HK-2 (cell line): ENCODE measurements around the gene VENTX.

ENCODE experiments used
- DNase-seq: peaks from one replicate; pipeline ENCODE4 v3.0.0-alpha.2; 2018; ENCODE audit not compliant: unreplicated experiment

VENTX gene, protein sequence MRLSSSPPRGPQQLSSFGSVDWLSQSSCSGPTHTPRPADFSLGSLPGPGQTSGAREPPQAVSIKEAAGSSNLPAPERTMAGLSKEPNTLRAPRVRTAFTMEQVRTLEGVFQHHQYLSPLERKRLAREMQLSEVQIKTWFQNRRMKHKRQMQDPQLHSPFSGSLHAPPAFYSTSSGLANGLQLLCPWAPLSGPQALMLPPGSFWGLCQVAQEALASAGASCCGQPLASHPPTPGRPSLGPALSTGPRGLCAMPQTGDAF

GRCh38 chr10:133237588-133238465 lies at the start of gene VENTX:
Gene VENTX, plus strand, starts transcription at chr10:133237855. Its CDS starts 60 bp downstream, at chr10:133237915.
- no peak for DNase-seq

- DNase-seq: no peak
Measured at GRCh38 chr10:133187906-133188681, 49.6 kb upstream of the VENTX start.

GRCh38 chr10:133189256-133189655 lies 48.4 kb upstream of the VENTX start:
- DNase-seq: no peak

GRCh38 chr10:133189726-133190125 lies 47.9 kb upstream of the VENTX start:
- DNase-seq: no peak

- no peak for DNase-seq
Measured at GRCh38 chr10:133190225-133190624, 47.4 kb upstream of the VENTX start.

DNA sequence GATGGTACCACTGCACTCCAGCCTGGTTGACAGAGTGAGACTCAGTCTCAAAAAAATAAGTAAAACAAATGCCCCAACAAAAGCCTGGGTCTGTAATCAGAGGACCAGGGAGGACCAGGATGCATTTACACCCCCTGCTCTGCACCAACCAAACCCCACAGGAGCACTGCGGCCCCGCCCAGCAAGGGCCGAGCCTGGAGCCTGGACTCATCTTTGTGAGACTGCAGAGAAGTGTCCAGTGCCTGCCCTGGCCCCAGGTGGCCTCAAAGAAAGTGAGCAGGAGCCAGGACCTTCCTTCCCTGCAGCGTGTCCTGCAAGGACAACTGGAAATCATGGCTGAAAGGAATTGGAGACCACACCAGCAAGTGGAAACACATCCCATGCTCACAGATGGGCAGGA lies 46.0 kb upstream of the VENTX start:
- no peak for DNase-seq

DNA sequence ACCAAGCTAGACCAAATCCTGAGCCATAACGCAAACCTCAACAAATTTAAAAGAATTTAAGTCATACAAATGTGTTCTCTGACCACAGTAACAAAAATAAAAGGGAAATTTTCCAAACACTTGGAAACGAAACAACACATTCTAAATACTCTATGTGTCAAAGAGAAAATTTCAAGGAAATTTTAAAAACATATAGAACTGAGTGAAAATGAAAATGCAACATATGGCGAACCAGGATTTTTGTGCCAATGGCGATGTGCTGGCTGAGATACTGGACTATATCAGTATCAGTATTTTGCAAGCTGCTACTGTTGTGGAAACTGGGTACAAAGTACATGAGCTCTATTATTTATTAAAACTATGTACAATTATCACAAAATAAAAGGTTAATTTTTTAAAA lies 43.5 kb upstream of the VENTX start:
- DNase-seq: no peak

GRCh38 chr10:133195096-133195495 lies 42.6 kb upstream of the VENTX start:
- no peak for DNase-seq

DNA sequence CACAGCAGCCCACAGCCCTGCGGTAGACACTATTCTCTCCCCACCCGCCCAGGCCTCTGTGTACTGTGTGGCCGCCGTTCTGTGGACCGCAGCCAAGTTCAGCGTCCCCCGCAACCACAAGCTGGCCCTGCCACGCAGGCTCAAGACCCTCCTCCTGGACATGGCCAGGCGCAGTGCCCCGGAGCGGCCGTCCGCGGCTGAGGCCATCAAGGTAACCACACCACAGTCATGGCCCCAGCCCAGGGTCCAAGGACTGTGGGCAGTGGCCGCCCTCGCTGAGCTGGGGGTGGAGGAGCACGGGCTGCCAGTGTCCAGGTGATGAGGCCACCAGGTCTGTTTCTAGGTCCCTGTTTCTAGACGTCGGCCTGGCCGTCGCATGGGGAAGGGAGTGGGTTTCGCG lies 42.0 kb upstream of the VENTX start:
- DNase-seq: no peak

DNA sequence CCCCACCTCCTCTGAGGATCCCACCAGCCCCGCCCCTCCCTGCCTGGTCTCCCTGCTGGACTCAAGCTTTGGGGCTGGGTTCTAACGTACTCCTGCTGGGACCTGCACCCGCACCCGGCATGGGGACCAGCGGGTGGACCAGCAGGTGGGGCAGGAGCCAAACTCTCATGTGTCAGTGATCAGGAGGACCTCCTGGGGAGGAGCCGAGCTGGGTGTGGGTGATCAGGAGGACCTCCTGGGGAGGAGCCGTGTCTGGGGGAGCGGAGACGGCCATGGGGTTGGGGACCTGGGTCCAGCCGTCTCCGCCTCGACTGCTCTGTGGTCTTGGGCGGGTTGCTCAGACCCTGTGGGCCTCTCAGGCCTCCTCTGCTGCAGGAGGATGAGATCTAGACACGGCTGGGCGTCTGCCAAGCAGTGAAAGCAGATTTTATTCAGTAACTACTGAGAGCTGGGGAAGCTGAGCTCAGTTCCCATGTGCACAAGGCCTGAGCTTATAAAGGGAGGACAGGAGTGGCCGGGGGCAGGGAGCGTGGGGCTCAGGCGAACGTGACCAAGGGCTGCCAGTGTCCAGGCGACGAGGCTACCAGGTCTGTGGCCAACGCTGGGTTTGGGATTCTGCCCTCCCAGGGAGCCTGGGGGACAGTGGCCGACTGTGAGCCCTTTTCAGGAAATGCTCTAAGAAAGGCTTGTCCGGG lies 41.3 kb upstream of the VENTX start:
- no peak for DNase-seq

DNA sequence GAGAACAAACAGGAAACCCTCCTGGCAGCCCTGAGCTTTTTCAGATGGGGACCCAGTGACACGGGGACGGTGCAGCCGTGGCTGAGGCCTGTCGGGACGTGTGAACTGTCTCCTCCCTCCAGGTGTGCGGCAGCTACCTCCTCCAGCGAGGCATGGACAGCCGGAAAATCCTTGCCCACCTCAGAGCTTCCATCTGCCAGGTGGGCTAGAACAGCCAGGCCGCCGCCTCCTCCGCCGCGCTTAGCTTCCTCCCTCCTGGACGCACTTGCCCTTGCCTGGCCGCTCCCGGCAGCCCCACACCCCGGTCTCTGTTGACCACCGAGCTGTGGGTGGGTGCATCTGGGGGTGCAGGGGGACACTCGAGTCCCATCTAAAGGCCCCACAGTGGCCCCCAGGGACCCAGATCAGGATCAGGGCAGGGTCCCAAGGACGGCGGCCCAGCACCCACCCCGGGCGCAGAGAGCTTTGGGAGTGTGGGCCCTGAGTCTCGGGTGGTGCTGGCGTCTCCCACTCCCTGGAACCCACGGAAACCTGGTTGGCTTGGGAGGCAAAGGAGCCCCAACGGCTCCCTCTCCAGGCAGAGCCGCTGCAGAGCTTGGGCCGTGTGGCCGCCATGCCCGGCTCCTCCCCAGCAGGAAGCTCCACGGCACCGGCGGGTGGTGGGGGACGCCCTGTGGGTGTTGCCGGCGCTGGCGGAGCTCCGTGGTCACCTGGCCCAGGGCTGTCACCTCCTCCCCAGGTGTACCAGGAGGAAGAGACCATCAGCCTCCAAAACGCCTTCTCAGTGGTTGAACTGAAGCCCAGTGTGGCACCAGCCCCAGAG lies 40.5 kb upstream of the VENTX start:
- no peak for DNase-seq

GRCh38 chr10:133197786-133198185 lies 39.9 kb upstream of the VENTX start:
- no peak for DNase-seq

DNA sequence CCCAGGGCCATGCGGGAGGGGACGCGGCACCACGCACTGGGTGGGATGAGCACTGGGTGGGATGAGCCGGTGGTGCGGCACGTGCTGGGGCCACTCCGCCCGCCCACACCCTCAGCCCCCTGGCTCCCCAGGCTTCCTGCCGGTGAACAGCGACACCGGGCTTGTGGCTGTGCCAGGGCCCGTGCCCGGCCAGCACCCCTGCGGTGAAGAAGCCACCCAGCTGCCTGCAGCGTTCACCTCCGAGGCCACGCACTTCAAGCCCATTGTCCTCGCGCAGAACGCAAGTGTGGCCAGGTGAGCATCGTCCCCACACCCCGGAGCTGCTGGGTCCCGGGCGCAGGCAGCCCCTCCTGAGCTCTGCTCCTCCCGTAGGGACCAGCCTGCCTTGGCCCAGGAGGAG lies 39.4 kb upstream of the VENTX start:
- DNase-seq: no peak

DNA sequence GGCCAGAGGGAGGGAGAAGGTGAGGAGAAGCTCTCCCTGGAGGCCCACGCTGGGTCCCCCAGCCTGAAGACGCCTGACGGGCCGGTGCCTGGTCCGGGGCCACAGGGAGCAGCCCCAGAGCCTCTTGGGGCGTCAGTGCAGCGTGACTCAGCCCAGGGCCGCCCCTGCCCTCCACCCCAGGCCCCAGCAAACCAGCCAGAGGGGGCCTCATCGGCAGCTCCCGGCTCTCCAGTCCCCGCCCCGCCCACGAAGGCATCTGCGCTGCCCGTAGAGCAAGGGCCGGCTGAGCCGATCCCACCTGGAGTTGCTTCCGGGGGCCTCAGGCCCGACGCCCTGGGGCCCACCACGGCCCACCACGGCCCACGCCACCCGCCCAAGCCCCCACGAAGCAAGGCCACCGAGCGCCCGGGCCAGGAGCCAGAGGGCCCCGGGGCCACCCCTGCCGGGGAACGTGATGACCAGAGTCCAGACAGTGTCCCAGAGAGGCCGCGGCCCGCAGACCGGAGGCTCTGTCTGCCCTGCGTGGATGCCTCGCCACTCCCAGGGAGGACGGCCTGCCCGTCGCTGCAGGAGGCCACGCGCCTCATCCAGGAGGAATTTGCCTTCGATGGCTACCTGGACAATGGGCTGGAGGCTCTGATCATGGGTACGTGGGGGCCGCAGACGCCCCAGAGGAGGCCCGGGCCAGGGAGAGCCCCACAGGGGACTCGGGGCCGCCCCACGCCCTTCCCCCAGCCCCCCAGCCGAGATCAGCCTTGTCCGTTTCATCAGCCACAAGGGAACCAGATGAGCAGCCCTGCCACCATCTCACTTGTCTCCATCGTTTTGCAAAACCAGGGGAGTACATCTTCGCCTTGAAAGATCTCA lies 38.8 kb upstream of the VENTX start:
- no peak for DNase-seq

- no peak for DNase-seq
Measured at GRCh38 chr10:133199488-133199885, 38.2 kb upstream of the VENTX start.

- no peak for DNase-seq
Measured at GRCh38 chr10:133199992-133200611, 37.6 kb upstream of the VENTX start.

DNA sequence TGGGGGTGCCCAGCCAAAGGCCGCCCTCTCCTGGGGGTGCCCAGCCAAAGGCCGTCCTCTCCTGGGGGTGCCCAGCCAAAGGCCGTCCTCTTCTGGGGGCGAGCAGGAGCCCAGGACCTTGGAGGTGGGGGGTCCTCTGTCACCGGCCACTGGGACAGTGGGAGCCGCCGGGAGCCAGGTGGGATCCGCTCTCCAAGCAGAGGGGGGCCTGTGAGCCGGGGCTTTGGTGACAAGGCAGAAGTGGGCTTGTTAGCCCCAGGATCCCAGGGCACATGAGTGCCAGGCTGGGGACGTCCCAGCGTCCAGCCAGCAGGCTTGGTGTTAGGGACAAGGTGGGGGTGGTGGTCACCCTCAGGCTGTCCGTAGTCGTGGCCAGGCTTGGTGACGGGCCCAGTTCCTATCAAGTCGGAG lies 37.0 kb upstream of the VENTX start:
- DNase-seq: no peak

- DNase-seq: no peak
Measured at GRCh38 chr10:133201151-133201947, 36.3 kb upstream of the VENTX start.
